Astrocyte (in vitro differentiated cells and primary cell): ENCODE measurements around the gene PATL2. TPM values are rescaled to one million over a fixed set of nuclear protein-coding genes. Genes with fewer than 3 reads are reported as not detected.

Experiments used
- DNase-seq: peaks from one replicate; pipeline ENCODE4 v3.0.0-alpha.2; 2010; ENCODE audit warnings: low read depth
- FAIRE-seq: peaks from 2 replicates; lab custom pipeline; 2011; peaks lifted over from hg19 to GRCh38; lab: Jason Lieb, UNC
- H2AFZ ChIP-seq: 2 replicates; pipeline ENCODE4 v1.6.0; 2012; ENCODE audit warnings: low read depth, low read length, inconsistent platforms
- H3K27ac ChIP-seq: 2 replicates; pipeline ENCODE4 v1.5.1; 2011; ENCODE audit warnings: low read depth, low read length, inconsistent platforms
- H3K27me3 ChIP-seq: 2 replicates; pipeline ENCODE4 v1.6.0; 2011; ENCODE audit warnings: low read length, inconsistent platforms; ENCODE audit not compliant: insufficient read depth
- H3K36me3 ChIP-seq: 2 replicates; pipeline ENCODE4 v1.5.1; 2011; ENCODE audit warnings: low read length, inconsistent platforms; ENCODE audit not compliant: insufficient read depth
- H3K4me1 ChIP-seq: 2 replicates; pipeline ENCODE4 v1.5.1; 2011; ENCODE audit warnings: low read length, inconsistent platforms; ENCODE audit not compliant: insufficient read depth
- H3K4me2 ChIP-seq: 2 replicates; pipeline ENCODE4 v1.6.0; 2012; ENCODE audit warnings: low read length, inconsistent platforms
- H3K4me3 ChIP-seq: 2 replicates; pipeline ENCODE4 v1.5.1; 2011; ENCODE audit warnings: low read depth, mild to moderate bottlenecking, low read length, inconsistent platforms; ENCODE audit not compliant: insufficient read depth
- H3K79me2 ChIP-seq: 2 replicates; pipeline ENCODE4 v1.6.0; 2012; ENCODE audit warnings: mild to moderate bottlenecking, low read length, inconsistent platforms; ENCODE audit not compliant: insufficient read depth
- H3K9ac ChIP-seq: 2 replicates; pipeline ENCODE4 v1.6.0; 2012; ENCODE audit warnings: mild to moderate bottlenecking, low read length, inconsistent platforms
- H3K9me3 ChIP-seq: 2 replicates; pipeline ENCODE4 v1.5.1; 2012; ENCODE audit warnings: low read depth, mild to moderate bottlenecking, low read length, inconsistent platforms; ENCODE audit not compliant: insufficient read depth
- H4K20me1 ChIP-seq: 2 replicates; pipeline ENCODE4 v1.6.0; 2012; ENCODE audit warnings: low read length, inconsistent platforms; ENCODE audit not compliant: insufficient read depth
- H3K27ac Mint-ChIP-seq: one replicate; pipeline ENCODE4 v1.8.0; 2021; ENCODE audit warnings: mild to moderate bottlenecking, mixed read lengths; ENCODE audit not compliant: unreplicated experiment
- H3K27me3 Mint-ChIP-seq: one replicate; pipeline ENCODE4 v1.8.0; 2021; ENCODE audit warnings: low read depth, mixed read lengths; ENCODE audit not compliant: unreplicated experiment
- H3K36me3 Mint-ChIP-seq: one replicate; pipeline ENCODE4 v1.8.0; 2021; ENCODE audit warnings: low read depth, mixed read lengths; ENCODE audit not compliant: unreplicated experiment
- H3K4me1 Mint-ChIP-seq: one replicate; pipeline ENCODE4 v1.8.0; 2021; ENCODE audit warnings: low read depth, mixed read lengths; ENCODE audit not compliant: unreplicated experiment
- H3K4me3 Mint-ChIP-seq: one replicate; pipeline ENCODE4 v1.8.0; 2021; ENCODE audit warnings: mild to moderate bottlenecking, moderate library complexity, mixed read lengths; ENCODE audit not compliant: unreplicated experiment
- H3K9me3 Mint-ChIP-seq: one replicate; pipeline ENCODE4 v1.8.0; 2021; ENCODE audit warnings: mild to moderate bottlenecking, mixed read lengths; ENCODE audit not compliant: unreplicated experiment
- EZH2 ChIP-seq: IDR thresholded peaks from 2 replicates; pipeline ENCODE4 v1.6.1; 2012; ENCODE audit warnings: mild to moderate bottlenecking, low read length, inconsistent platforms; ENCODE audit not compliant: insufficient read depth
- total RNA-seq: library from RNA; stranded (reverse); gene quantifications from 2 replicates; pipeline ENCODE4 v1.2.1, GENCODE V29; 2021
- TF ChIP-seq, protein P1 (sequence below): IDR thresholded peaks from 2 replicates; pipeline ENCODE4 v1.5.1; 2011; ENCODE audit warnings: low read depth, mild to moderate bottlenecking, inconsistent platforms, low read length, moderate library complexity; ENCODE audit not compliant: insufficient read depth

The PATL2 gene
- total RNA-seq, 1 donor from 2014 or later = 1.2 TPM

DNA sequence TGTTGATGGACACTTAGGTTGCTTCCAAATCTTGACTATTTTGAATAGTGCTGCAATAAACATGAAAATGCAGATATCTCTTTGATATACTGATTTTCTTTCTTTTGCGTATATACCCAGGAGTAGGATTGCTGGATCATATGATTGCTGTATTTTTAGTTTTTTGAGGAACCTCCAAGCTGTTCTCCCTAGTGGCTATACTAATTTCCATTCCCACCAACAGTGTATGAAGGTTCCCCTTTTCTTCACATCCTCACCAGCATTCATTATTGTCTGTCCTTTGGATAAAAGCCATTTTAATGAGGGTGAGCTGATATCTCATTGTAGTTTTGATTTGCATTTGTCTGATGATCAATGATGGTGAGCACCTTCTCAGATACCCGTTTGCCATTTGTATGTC, 12.5 kb downstream of the PATL2 start:
- Histone ChIP-seq H3K27me3 (peaks cover 23% of the 10 kb centered on the region), H3K4me3 (no peak overlapping the region), H3K79me2 (no peaks in the 10 kb centered on the region), H4K20me1 (no peaks in the 10 kb centered on the region), H2AFZ (no peak overlapping the region), H3K4me2 (no peak overlapping the region), H3K27ac (no peak overlapping the region), H3K9me3 (no peaks in the 10 kb centered on the region), H3K4me1 (no peaks in the 10 kb centered on the region), H3K36me3 (no peaks in the 10 kb centered on the region), H3K9ac (no peak overlapping the region)
- no peak for DNase-seq
- no peak for FAIRE-seq
- TF ChIP-seq, protein P1, sequence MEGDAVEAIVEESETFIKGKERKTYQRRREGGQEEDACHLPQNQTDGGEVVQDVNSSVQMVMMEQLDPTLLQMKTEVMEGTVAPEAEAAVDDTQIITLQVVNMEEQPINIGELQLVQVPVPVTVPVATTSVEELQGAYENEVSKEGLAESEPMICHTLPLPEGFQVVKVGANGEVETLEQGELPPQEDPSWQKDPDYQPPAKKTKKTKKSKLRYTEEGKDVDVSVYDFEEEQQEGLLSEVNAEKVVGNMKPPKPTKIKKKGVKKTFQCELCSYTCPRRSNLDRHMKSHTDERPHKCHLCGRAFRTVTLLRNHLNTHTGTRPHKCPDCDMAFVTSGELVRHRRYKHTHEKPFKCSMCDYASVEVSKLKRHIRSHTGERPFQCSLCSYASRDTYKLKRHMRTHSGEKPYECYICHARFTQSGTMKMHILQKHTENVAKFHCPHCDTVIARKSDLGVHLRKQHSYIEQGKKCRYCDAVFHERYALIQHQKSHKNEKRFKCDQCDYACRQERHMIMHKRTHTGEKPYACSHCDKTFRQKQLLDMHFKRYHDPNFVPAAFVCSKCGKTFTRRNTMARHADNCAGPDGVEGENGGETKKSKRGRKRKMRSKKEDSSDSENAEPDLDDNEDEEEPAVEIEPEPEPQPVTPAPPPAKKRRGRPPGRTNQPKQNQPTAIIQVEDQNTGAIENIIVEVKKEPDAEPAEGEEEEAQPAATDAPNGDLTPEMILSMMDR = no peak
- no peak for TF ChIP-seq EZH2
- Mint-ChIP-seq H3K27ac (no peak overlapping the region), H3K9me3 (peaks cover 11% of the 10 kb centered on the region), H3K27me3 (peaks cover 2% of the 10 kb centered on the region), H3K36me3 (no peaks in the 10 kb centered on the region), H3K4me1 (no peaks in the 10 kb centered on the region), H3K4me3 (no peak overlapping the region)

DNA sequence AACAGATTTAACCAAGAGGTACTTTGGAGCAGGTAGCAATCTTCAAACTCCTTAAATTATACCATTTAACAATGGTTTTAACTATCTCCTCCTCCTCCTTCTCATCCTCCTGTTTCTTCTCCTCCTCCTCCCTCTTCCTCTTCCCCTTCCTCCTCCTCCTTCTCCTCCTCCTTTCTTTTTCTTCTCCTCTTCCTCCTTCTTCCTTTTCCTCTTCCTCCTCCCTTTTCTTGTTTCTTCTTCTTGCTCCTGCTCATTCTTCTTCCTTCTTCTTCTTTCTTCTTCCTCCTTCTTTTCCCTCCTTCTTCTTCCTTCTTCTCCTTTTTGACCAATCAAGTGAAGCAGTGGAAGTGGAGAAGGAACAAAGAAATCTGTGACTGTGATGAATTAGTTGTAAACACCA, 14.1 kb downstream of the PATL2 start:
- H3K27ac Mint-ChIP-seq = no peak overlapping the region
- no peak for TF ChIP-seq EZH2
- TF ChIP-seq, protein P1 = no peak

DNA sequence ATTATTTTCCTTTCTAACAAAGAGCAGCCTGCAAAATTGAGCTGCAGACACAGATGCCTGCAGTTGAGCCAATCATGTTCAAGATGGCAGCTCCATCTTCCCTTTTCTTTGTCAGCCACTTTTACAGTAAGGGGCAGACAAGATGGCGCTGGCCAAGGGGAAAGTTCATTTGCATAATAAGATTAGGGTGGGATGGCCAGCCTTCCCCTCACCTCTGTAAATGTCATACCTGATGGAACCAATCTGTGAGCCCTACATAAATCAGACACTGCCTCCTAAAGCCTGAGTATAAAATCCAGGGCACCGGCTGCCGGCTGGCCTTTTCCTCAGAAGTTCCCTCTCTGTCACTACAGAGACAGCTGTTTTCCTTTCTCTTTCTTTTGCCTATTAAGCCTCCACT, 15.8 kb downstream of the PATL2 start:
- no peak for FAIRE-seq

More for the DNA sequence above, 14.1 kb downstream of the PATL2 start:
- Histone ChIP-seq H3K27ac (no peak overlapping the region), H4K20me1 (no peaks in the 10 kb centered on the region), H3K9ac (no peak overlapping the region), H3K4me2 (no peak overlapping the region), H3K27me3 (peaks cover 26% of the 10 kb centered on the region), H3K9me3 (no peaks in the 10 kb centered on the region), H3K4me3 (no peak overlapping the region), H3K36me3 (no peaks in the 10 kb centered on the region), H3K4me1 (no peaks in the 10 kb centered on the region), H2AFZ (no peak overlapping the region), H3K79me2 (no peaks in the 10 kb centered on the region)
- peaks cover 2% of the 10 kb centered on the region for H3K27me3 Mint-ChIP-seq
- no peak overlapping the region for H3K4me3 Mint-ChIP-seq
- H3K36me3 Mint-ChIP-seq = no peaks in the 10 kb centered on the region
- H3K9me3 Mint-ChIP-seq = peaks cover 9% of the 10 kb centered on the region
- no peak for DNase-seq
- FAIRE-seq = no peak
- no peaks in the 10 kb centered on the region for H3K4me1 Mint-ChIP-seq

More for the DNA sequence above, 15.8 kb downstream of the PATL2 start:
- no peak for TF ChIP-seq EZH2
- TF ChIP-seq, protein P1 = no peak
- no peak for DNase-seq
- Histone ChIP-seq H3K79me2 (no peaks in the 10 kb centered on the region), H3K27ac (no peak overlapping the region), H3K9ac (no peak overlapping the region), H3K9me3 (no peaks in the 10 kb centered on the region), H3K4me1 (no peaks in the 10 kb centered on the region), H3K4me3 (no peak overlapping the region), H4K20me1 (no peaks in the 10 kb centered on the region), H3K27me3 (peaks cover 26% of the 10 kb centered on the region), H2AFZ (no peak overlapping the region), H3K4me2 (no peak overlapping the region), H3K36me3 (no peaks in the 10 kb centered on the region)
- Mint-ChIP-seq H3K9me3 (peaks cover 3% of the 10 kb centered on the region), H3K27me3 (peaks cover 2% of the 10 kb centered on the region), H3K4me3 (no peak overlapping the region), H3K27ac (no peak overlapping the region), H3K36me3 (no peaks in the 10 kb centered on the region), H3K4me1 (no peaks in the 10 kb centered on the region)
